ENCODE measurements around the gene SLC6A6. TPM values are rescaled to one million over a fixed set of nuclear protein-coding genes. Genes with fewer than 3 reads are reported as not detected.
"Not testable (repeated sequence)": the region's sequence is repeated elsewhere in the genome, so short reads cannot be mapped to it uniquely, and the experiment has no call there.

Gene SLC6A6
- polyA plus RNA-seq, 3 donors = 16.7 to 27.5 (median 22.6) TPM

DNA sequence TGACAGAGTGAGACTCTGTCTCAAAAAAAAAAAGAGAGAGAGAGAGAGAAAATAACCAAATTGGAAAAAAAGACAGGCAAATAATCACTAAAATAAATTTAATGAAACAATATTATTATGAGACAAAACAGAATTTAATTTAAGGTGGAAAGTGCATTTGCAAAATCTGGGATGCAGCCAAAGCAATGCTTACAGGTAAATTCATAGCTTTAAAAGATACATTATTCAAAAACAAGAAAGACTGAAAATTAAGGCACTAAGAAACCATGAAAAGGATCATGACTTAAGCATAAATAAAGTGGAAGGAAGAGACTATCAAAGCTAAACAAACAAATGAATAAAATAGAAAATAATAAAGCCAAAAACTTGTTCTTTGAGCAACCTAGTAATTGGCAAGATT, 100.1 kb downstream of the SLC6A6 start:
- no peak for DNase-seq

DNA sequence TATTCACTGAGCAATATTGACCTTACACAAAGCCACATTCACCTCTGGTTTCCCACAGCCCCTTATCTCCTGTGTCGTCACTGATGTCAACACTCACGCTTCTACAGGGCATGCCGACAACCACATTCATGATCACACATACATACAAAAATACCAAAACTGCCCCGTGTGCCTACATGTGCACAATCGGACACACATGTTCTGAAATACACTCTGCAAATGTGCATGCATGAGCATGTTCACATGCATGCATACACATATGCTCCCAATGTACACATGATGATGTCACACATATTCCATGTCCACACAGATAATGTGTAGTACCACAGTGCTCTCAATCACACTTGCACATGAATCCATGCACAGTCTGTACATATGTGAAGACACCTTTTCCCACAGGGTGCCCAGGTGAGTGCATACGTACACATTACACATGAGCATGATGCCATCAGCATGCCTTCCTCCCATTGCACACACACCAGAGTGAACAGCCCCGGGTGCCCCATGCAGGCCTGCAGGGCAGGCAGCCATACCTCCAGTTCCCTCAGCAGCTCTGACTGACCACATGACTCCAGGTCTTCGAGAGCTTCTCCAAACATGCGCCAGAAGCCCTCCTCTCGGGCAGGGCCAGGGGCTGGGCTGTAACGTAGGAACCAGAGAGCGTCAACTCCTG, 100.8 kb downstream of the SLC6A6 start:
- no peak for DNase-seq

DNA sequence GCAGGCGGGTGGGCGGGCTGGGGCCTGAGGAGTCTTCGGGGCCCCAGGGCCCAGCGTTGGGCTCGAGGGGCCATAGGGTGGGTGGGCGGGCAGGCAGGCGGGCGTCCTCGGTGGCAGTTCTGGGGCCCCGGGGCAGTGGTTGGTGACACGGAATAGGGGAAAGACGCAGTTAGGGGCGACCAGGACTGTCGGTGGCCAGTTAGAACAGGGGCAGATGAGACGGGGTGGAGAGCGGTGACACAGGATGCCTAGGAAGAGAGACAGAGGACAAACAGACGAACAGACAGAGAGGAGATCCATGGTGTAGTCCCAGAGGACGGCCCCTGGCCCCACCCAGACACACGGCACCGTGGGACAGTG, 101.3 kb downstream of the SLC6A6 start:
- no peak for DNase-seq

GRCh38 chr3:14505001-14505802, 102.8 kb downstream of the SLC6A6 start:
- no peak for DNase-seq

DNA sequence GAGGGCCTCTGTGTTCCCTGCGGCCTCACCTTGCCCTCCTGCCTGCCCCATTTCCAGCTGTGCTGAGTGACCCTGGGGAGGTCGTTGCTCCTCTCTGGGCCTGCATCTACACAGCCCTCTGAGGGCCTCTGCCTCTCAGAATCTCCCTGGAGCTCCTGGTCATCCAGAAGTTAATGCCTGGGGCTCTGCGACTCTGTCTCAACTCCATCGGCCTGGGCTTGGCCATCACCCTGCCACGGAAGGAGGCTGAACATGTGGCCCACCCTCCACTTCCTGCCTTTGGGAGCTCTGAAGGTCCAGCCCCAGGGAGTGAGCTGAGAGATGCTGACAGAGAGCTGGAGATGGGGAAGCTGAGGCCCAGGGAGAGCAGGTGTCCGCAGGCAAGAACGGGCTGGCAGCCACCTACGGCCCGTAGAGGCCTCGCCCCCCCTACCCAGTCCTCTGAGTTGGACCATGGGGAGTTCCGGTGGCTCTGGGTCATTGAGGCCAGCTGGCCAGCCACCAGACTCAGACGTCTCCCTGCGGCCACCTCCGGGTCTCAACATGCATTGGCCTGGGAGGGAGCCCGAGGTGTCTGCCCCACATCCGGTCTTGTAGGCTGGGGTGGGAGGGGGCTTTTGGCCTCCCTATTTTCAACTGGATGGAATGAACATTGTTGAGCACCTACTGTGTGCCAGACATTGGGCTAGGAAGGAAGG, 103.5 kb downstream of the SLC6A6 start:
- no peak for DNase-seq

- no peak for DNase-seq
These were observed 104.4 kb downstream of the SLC6A6 start for GRCh38 chr3:14506626-14507304.

DNA sequence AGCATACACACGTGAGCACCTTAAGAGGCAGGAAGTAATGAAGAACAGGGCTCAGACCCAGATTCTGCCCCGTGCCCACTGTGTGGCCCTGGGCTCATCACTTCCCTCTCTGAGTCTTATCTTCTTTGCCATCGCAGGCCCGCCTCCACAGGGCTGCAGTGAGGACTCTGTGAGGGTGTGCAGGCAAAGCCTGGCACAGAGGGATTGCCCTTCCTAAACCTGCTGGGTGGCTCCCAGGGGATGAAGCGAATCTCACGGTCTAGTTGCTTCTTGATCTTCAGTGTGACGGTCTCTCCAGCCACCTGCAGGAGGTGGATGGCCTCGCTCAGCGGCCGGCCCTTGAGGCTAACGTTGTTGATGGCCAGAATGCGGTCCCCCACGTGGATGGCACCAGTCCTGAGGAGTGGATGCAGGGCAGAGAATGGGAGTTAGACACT, 104.9 kb downstream of the SLC6A6 start:
- DNase-seq = no peak

- no peak for DNase-seq
These were observed 105.5 kb downstream of the SLC6A6 start for GRCh38 chr3:14507757-14508504.

DNA sequence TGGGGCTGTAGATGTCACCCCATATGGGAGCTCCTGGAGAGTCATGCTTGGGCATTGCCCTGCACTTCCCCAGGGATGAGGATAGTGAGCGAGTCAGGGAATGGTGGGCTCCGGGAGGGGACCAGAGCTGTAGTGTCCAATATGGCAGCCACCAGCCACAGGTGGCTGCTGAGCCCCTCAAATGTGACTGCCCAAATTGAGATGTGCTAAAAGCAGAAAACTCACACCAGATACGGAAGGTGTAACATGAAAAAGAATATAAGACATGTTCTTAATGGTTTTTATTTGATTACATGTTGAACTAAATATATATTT, 106.1 kb downstream of the SLC6A6 start:
- no peak for DNase-seq

DNA sequence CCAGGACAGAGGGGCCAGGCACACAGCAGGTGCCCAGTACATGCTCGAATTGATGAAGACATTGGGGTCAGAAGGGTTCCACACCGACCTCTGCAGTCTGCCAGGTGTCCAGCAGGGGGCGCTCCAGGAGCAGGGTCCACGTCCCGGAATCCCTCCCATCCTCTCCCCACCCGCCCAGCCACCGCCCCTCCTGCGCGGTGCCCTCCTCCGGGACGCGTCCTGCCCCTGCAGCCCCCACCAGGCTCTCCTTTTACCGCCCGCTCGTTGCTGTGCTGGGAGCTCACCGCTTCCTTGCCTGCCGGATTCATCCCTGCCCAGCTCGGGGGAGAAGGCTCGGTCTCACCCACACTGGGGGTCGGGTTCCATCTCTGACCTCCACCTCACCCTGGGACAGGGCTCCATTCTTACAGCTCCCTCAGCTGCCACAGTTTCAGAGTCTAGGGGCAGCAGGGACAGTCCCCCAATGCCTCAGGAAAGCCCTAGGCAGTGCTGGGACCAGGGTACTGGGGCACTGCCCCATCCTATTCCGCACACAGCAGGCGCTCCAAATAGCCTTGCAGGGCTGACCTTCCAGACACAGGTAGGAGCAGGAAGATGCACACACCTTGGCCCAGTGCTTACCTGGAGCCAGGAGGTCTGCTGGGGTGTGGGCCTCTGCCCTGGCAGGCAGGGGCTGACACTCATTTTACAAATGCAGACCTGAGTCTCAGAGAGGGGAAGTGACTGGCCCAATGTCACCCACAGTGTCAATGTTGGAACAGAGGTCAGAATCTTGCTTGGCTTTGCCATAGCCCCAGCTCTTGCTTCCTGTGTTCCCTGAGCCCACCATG, 106.8 kb downstream of the SLC6A6 start:
- DNase-seq = no peak

GRCh38 chr3:14509796-14510100, 107.3 kb downstream of the SLC6A6 start:
- DNase-seq = no peak

DNA sequence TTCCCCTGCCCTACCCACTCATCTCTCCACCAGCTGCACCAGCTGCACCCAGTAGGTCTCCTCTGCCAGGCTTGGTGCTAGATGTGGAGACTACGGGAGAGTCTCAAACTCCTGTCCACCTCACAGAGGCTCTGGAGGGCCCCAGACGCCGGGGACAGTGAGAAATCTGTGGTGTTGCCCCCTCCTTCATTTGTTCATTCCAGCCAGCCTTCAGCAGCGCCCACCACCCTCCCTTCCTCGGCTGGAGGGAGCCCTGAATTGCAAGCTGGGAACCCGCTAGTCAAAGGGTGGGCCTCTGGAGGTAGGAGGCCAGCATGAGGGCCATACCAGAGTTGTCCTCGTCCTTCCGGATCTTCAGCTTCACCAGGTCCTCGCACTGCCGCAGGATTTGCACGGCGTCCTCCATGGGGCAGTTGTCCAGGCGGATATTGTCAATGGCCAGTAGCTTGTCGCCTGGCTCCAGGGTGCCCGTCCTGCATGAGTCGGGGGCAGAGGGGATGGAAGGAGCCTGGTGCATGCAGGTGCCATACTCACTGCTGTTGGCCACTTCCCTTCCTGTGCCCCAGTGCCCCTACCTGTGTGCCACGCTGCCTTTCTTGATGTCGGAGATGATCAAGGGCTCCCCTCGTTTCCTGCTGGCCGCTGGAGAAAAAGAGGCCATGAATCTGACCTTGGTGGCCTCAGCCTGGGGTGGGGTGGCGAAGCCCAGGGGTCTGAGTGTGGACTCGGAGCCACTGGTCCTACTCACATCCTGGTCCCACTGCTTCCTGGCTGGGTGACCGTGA, 108.6 kb downstream of the SLC6A6 start:
- DNase-seq = no peak

GRCh38 chr3:14511623-14512280, 109.3 kb downstream of the SLC6A6 start:
- no peak for DNase-seq

- DNase-seq = no peak
These were observed 110.0 kb downstream of the SLC6A6 start for GRCh38 chr3:14512281-14512941.

DNA sequence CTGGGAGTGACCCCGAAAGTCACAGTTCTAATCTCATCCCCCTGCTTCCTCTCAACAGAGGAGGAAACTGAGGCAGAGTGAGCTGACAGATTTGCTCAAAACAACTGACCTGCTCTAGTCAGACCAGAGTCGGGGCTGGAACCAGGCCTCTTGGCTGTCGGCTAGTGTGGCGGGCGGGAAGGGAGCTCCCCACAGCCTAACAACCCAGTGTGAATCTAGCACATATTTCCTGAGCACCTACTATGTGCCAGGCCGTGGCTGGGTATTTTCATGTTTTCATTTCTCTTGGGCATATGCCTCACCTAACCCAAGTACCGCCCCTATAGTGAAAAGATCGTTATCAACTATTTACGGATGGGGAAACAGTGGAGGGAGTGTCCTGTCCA, 110.5 kb downstream of the SLC6A6 start:
- no peak for DNase-seq

DNA sequence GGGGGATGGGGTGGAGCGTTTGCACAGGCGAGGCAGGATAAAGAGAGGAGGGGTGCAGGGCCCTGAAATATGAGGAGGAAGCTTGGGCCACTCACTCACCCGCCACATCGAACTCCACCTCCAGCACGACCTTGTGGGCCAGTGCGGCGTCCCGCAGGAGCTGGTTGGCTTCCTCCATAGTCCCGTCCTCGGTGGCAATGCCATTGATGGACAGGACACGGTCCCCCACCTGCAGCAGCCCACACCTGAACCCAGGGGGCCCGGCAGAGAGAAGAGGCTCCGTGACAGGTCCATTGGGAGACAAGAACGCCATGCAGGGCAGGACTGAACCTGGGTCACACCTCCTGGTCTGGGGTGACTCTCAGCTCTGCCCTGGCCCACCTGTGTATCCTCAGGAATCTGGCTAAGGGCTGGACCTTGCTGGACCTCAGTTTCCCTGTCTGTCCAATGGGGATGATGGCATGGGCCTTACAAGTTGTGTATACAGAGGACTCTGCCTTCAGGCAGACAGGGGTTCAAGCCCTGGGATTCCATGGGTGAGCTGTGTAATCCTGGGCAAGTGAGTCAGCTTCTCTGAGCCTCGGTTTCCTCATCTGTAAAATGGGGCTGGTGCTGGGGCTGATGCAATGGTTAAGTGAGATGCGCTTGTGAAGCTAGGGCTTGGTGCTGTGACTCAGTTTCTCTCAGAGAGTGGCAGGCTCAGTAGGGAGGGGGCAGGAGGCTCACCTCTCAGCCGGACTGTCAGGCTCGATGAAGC, 111.3 kb downstream of the SLC6A6 start:
- DNase-seq = no peak

- no peak for DNase-seq
These were observed 111.9 kb downstream of the SLC6A6 start for GRCh38 chr3:14514323-14514720.

DNA sequence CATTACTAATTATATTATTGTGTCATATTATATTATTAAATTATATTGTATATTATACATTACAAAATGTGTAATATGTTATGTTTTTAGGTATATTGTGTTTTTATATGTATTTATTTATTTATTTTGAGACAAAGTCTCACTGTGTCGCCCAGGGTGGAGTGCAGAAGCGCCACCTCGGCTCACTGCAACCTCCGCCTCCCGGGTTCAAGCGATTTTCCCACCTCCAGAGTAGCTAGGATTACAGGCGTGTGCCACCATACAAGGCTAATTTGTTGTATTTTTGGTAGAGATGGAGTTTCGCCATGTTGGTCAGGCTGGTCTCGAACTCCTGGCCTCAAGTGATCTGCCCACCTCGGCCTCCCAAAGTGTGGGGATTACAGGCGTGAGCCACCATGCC, 113.1 kb downstream of the SLC6A6 start:
- not testable (repeated sequence) for DNase-seq
